Ishikawa (cell line): ENCODE results near the gene MSRB3.
A peak's percentile ranks its signal among the peaks of the same experiment; 100 is the strongest.

Experiments used
- CEBPB ChIP-seq: IDR thresholded peaks from 2 replicates; pipeline ENCODE4 v1.6.1; 2012
- CREB1 ChIP-seq: IDR thresholded peaks from 2 replicates; pipeline ENCODE4 v1.6.1; 2012; ENCODE audit warnings: low read depth
- EGR1 ChIP-seq: IDR thresholded peaks from 2 replicates; pipeline ENCODE4 v1.6.1; 2012
- EP300 ChIP-seq: IDR thresholded peaks from 2 replicates; pipeline ENCODE4 v1.6.1; 2012; ENCODE audit warnings: borderline replicate concordance
- FOXM1 ChIP-seq: IDR thresholded peaks from 2 replicates; pipeline ENCODE4 v1.6.1; 2012; ENCODE audit warnings: low read depth, borderline replicate concordance
- MAX ChIP-seq: IDR thresholded peaks from 2 replicates; pipeline ENCODE4 v1.6.1; 2012
- NFIC ChIP-seq: IDR thresholded peaks from 2 replicates; pipeline ENCODE4 v1.6.1; 2012
- RAD21 ChIP-seq: IDR thresholded peaks from 2 replicates; pipeline ENCODE4 v1.6.1; 2012; ENCODE audit warnings: low read depth
- REST ChIP-seq: IDR thresholded peaks from 2 replicates; pipeline ENCODE4 v1.6.1; 2012; ENCODE audit warnings: low read depth, mild to moderate bottlenecking
- TAF1 ChIP-seq: IDR thresholded peaks from 2 replicates; pipeline ENCODE4 v1.6.1; 2012; ENCODE audit warnings: low read depth, mild to moderate bottlenecking
- TCF12 ChIP-seq: IDR thresholded peaks from 2 replicates; pipeline ENCODE4 v1.6.1; 2012; ENCODE audit warnings: low read depth
- TEAD4 ChIP-seq: IDR thresholded peaks from 2 replicates; pipeline ENCODE4 v1.6.1; 2012
- USF1 ChIP-seq: IDR thresholded peaks from 2 replicates; pipeline ENCODE4 v1.6.1; 2012
- YY1 ChIP-seq: IDR thresholded peaks from 2 replicates; pipeline ENCODE4 v1.6.1; 2012; ENCODE audit warnings: low read depth
- ZBTB7A ChIP-seq: IDR thresholded peaks from 2 replicates; pipeline ENCODE4 v1.6.1; 2012; ENCODE audit warnings: low read depth

The MSRB3 gene

GRCh38 chr12:65311260-65311659 lies 32.8 kb downstream of the MSRB3 start:
- no peak for TF ChIP-seq REST
- TF ChIP-seq CEBPB: no peak
- no peak for TF ChIP-seq FOXM1
- no peak for TF ChIP-seq EGR1

GRCh38 chr12:65313719-65314317 lies 35.3 kb downstream of the MSRB3 start:
- TF ChIP-seq RAD21 (peak; percentile 86), NFIC (no peak)

GRCh38 chr12:65318186-65318685 lies 39.8 kb downstream of the MSRB3 start:
- TF ChIP-seq CEBPB (no peak), REST (no peak), TEAD4 (no peak), USF1 (no peak), TAF1 (no peak), FOXM1 (no peak), MAX (no peak), NFIC (no peak), TCF12 (no peak), EGR1 (no peak), EP300 (no peak), ZBTB7A (no peak), CREB1 (no peak), YY1 (no peak), RAD21 (no peak)

GRCh38 chr12:65319688-65320200 lies 41.3 kb downstream of the MSRB3 start:
- no peak for TF ChIP-seq TAF1
- no peak for TF ChIP-seq FOXM1
- no peak for TF ChIP-seq USF1
- no peak for TF ChIP-seq REST
- TF ChIP-seq CREB1: no peak
- no peak for TF ChIP-seq YY1
- TF ChIP-seq ZBTB7A: no peak
- TF ChIP-seq CEBPB: no peak
- no peak for TF ChIP-seq NFIC
- TF ChIP-seq RAD21: no peak
- TF ChIP-seq TCF12: no peak
- no peak for TF ChIP-seq TEAD4
- no peak for TF ChIP-seq MAX
- TF ChIP-seq EP300: no peak
- no peak for TF ChIP-seq EGR1

GRCh38 chr12:65323070-65323469 lies 44.6 kb downstream of the MSRB3 start:
- TF ChIP-seq EGR1: no peak
